ENCODE measurements around the gene EIF4EBP3. TPM values are rescaled to one million over a fixed set of nuclear protein-coding genes. Genes with fewer than 3 reads are reported as not detected.

The EIF4EBP3 gene
- total RNA-seq, 1 experiment from 2014 or later, result 35.3 TPM

DNA sequence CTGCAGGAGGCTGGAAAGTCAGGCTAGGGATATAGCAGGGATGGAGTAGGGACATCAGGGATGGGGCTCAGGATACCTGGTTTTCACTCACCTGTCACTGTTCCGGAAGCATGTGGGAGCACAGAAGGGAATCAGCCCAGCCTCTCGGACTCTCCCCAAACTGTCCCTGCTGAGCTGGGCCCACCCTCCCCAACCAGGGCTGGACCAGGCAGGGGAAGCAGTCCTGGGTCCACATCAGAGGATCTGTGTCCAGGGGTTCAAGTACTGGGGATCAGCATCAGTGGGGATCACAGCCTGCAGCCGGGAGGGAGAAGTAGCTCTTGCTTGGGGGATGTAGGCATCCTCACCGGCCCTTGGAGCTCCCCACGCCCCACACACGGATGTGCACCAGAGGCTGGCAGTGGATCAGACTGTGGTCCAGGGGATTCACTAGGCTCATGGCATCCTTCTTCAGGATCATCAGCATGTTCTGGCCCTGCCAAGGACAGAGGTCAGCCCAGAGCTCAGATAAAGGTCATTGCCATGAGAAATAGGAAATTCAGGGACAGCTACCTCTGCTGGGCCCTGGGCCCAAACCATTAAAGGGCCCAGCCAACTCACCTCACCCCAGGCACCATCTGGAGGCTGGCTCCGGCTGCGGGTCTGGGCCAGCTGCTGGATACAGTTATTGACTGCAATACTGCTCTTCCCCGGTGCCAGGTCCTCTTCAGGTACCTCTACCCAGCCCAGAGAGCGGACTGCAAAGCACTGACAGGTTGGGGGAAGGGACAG is 14.5 kb downstream of the EIF4EBP3 start:
- H3K9me3 Mint-ChIP-seq (ENCODE audit: unreplicated experiment), result no peaks in the 10 kb centered on the region
- H3K4me1 Mint-ChIP-seq (ENCODE audit: insufficient read depth, unreplicated experiment), result peaks cover 23% of the 10 kb centered on the region
- H3K36me3 Mint-ChIP-seq (ENCODE audit: insufficient read depth, unreplicated experiment), result peaks cover 17% of the 10 kb centered on the region
- no TSS peak for BruUV-seq (replicated peaks)
- ChIA-PET CTCF (interaction anchor here (1.4 to 4.3 kb wide), 3 partner anchors 13 to 77 kb away, joined by 5 to 28 read pairs (median 7); partner anchors contain the start of gene TMCO6), POLR2A (interaction anchor here (1.0 to 12.0 kb wide), 6 partner anchors 9 to 102 kb away, joined by 3 to 188 read pairs (median 22); partner anchors contain the start of genes EIF4EBP3, IK, NDUFA2 and TMCO6)
- DNase-seq (ENCODE audit: unreplicated experiment), result no peak
- H3K27me3 Mint-ChIP-seq (ENCODE audit: insufficient read depth, unreplicated experiment), result no peaks in the 10 kb centered on the region
- H3K27ac Mint-ChIP-seq (ENCODE audit: low read depth, unreplicated experiment), result no peak overlapping the region
- intact Hi-C loops (cut with micrococcal nuclease), result no loop called here
- no peak overlapping the region for H3K4me3 Mint-ChIP-seq (ENCODE audit: unreplicated experiment)
- TF ChIP-seq CTCF (IDR thresholded peaks at IDR 0.05; ENCODE audit: unreplicated experiment), result no peak

GRCh38 chr5:140563596-140563995 is 16.1 kb downstream of the EIF4EBP3 start:
- Mint-ChIP-seq H3K36me3 (ENCODE audit: insufficient read depth, unreplicated experiment) (peaks cover 21% of the 10 kb centered on the region), H3K9me3 (ENCODE audit: unreplicated experiment) (no peaks in the 10 kb centered on the region), H3K4me3 (ENCODE audit: unreplicated experiment) (peak overlapping the region; percentile 84), H3K4me1 (ENCODE audit: insufficient read depth, unreplicated experiment) (peaks cover 22% of the 10 kb centered on the region), H3K27ac (ENCODE audit: low read depth, unreplicated experiment) (peak overlapping the region; percentile 95), H3K27me3 (ENCODE audit: insufficient read depth, unreplicated experiment) (no peaks in the 10 kb centered on the region)
- TSS peak; percentile 44 for BruUV-seq (replicated peaks)
- POLR2A ChIA-PET, result interaction anchor here (0.7 to 12.0 kb wide), 12 partner anchors 8 to 162 kb away, joined by 3 to 188 read pairs (median 26); partner anchors contain the start of genes ANKHD1, CD14, EIF4EBP3 and HARS1
- CTCF ChIA-PET, result interaction anchor here (0.7 to 4.3 kb wide), 4 partner anchors 15 to 212 kb away, joined by 3 to 28 read pairs (median 12); partner anchors contain the start of gene TMCO6
- intact Hi-C loops (cut with micrococcal nuclease), result no loop called here
- no peak for DNase-seq (ENCODE audit: unreplicated experiment)
- no peak for TF ChIP-seq CTCF (IDR thresholded peaks at IDR 0.05; ENCODE audit: unreplicated experiment)

DNA sequence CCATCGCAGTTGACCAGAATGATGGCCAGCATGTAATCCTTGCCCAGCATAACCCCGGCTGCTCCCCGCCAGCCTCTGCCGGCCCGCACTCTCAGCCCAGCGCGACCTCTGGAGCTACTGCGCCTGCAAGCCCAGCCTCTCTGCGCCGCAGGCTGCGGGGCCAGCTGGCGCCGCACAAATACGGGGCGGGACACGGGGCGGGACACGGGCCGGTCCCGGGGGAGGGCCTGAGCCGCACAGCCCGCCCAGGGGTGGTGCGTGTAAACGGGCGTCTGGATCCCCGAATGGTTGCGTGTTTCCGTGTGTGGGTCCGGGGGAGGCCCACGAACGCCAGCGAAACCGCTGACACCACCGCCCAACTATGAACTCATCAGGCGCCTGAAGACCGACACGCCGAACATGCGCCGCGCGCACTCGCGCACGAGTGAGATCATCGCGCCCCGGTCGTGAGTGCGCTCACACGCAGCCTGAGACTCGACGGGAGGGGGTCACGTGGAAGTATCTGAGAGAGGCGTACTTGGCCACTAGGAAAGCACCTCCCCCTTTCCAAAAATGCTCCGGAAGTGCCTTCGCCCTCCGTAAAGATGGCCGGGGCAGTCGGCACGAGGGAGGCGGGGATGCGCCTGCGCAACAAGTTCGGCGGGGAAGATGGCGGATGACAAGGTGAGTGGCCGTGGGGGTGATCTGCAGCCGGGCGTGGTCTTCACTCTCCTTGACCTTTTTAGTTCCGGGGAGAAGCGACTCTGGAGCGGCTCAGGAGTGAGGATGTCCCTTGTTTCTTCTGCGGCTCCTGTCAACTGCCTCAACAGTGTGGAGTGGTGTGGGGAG is 16.9 kb downstream of the EIF4EBP3 start, which contains the start of the genes APBB3 and SLC35A4:
TSS of gene APBB3 (minus strand) at position 403 of the 828 bp plus-strand sequence. CDS start at position 50, 353 bp downstream.
TSS of gene SLC35A4 (plus strand) at position 633 of the 828 bp plus-strand sequence. CDS start 2,342 bp downstream, outside the sequence.
- peak within 1 kb of the TSS; percentile 84 for H3K4me3 Mint-ChIP-seq (ENCODE audit: unreplicated experiment)
- ChIA-PET POLR2A (interaction anchor here (0.5 to 12.0 kb wide), 24 partner anchors 9 to 1436 kb away, joined by 3 to 188 read pairs (median 8); partner anchors contain the start of genes ANKHD1, CD14, EIF4EBP3 and HARS1), CTCF (interaction anchor here (0.5 to 4.3 kb wide), 7 partner anchors 10 to 247 kb away, joined by 3 to 28 read pairs (median 5); partner anchors contain the start of gene TMCO6)
- H3K9me3 Mint-ChIP-seq (ENCODE audit: unreplicated experiment), result no peaks in the 10 kb centered on the region
- TF ChIP-seq CTCF (IDR thresholded peaks at IDR 0.05; ENCODE audit: unreplicated experiment), result no peak
- DNase-seq (ENCODE audit: unreplicated experiment), result peak; percentile 99
- peak within 1 kb of the TSS; percentile 95 for H3K27ac Mint-ChIP-seq (ENCODE audit: low read depth, unreplicated experiment)
- intact Hi-C loops (cut with micrococcal nuclease), result loop anchor here (1.0 kb wide), 1 partner anchor 75 kb away; the partner anchor contains the start of gene TMCO6
- BruUV-seq (replicated peaks), result no TSS peak
- H3K4me1 Mint-ChIP-seq (ENCODE audit: insufficient read depth, unreplicated experiment), result peaks cover 22% of the 10 kb centered on the region
- peaks cover 24% of the 10 kb centered on the region for H3K36me3 Mint-ChIP-seq (ENCODE audit: insufficient read depth, unreplicated experiment)
- no peaks in the 10 kb centered on the region for H3K27me3 Mint-ChIP-seq (ENCODE audit: insufficient read depth, unreplicated experiment)
